HG02884 (cell line): ENCODE results near the gene HMG20A.

Experiments
- ATAC-seq: cut with Tn5 transposase; IDR thresholded peaks from one replicate; pipeline ENCODE4 v1.9.1; 2021; ENCODE audit warnings: mild to moderate bottlenecking, moderate library complexity; ENCODE audit not compliant: unreplicated experiment

Gene HMG20A

DNA sequence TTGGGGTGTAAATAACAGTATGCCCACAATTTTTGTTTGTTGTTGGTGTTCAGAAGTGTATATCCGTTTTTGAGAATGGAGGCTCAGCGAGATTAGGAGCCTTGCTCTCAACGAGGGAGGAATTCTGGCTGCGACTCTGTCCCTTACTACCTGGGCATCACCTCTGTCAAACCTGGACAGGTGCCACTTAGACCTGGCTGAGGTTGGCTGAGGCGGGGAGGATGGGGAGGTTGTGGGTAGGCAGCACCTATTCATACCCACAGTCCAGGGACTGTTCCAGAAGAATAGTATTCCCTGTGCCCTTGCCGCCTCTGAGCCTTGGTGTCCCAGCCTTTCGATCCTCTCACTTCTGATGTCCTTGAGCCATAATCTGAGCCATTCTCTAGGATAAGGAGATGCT is 112.2 kb downstream of the HMG20A start:
- ATAC-seq, result no peak

DNA sequence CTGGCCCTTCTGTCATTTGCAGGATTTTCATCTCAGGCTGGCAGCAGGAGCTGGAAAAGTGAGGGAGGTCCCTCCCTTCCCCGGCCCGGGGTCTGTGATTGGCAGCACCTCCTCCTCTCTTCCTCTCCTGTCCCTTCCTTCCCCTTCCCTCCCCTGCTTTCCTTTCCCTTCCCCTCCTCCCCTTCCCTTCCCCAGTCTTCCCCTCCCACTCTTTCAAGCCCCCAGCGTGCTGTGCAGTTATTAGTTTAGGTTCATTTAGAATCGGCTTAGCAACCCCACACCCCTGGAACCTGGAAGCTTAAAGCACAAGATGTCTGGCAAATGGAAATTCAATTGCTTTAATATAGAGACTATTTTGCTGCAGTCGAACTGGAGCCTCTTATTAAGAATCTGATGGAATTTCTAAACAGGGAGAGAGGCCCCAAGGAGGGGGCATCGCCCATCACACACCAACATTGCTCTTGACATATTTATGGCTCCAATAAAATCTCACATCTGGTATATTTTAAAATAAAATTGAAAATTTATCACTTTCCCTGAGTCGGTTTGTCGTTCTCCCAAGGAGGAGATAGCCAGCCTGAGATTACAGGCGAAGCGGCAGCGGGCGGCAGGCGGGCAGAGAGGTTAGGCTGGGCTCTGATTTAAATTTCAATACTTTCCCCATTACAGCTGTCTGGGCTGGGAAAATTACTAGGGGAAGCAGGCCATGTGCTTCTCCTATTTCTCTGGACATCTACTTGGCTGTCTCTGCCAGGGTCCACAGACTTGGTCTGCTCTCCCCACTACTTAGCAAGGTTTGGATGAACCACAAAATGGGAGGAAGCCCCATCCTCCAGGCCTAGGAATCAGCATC is 113.1 kb downstream of the HMG20A start:
- ATAC-seq, result no peak
